Testis (tissue), 3 donors: Measurements from ENCODE around the gene INMT. TPM values are rescaled to one million over a fixed set of nuclear protein-coding genes. Genes with fewer than 3 reads are reported as not detected.

Experiments
- DNase-seq: peaks from one replicate; pipeline ENCODE4 v3.0.0-alpha.2; 2019
- H3K27ac ChIP-seq, 2 donors: fragments of 200-600 bp; sonication (generic); one replicate each; pipeline ENCODE4 v1.5.1; 2019
- H3K27me3 ChIP-seq: fragments of 200-600 bp; sonication (generic); one replicate; pipeline ENCODE4 v1.5.1; 2019
- H3K36me3 ChIP-seq: fragments of 200-600 bp; sonication (generic); one replicate; pipeline ENCODE4 v1.5.1; 2017; ENCODE audit warnings: low read depth; ENCODE audit errors: missing control alignments
- H3K4me1 ChIP-seq: fragments of 200-600 bp; sonication (generic); one replicate; pipeline ENCODE4 v1.5.1; 2019
- H3K4me3 ChIP-seq, 2 donors: fragments of 200-600 bp; sonication (generic); one replicate each; pipeline ENCODE4 v1.5.1; 2017 to 2019
- H3K9me3 ChIP-seq: fragments of 200-600 bp; sonication (generic); one replicate; pipeline ENCODE4 v1.5.1; 2017
- POLR2A ChIP-seq: fragments of 450-650 bp; IDR thresholded peaks from one replicate; pipeline ENCODE4 v1.6.1; 2017; ENCODE audit warnings: antibody characterized with exemption, mild to moderate bottlenecking, moderate library complexity
- WGBS, 2 donors: methylation state at CpG; one replicate each; pipeline ENCODE4 v1.1.5; 2018; 5-methylcytosine and 5-hydroxymethylcytosine counted together
- intact Hi-C: fragments of 100-400 bp; cut with DNase I; formaldehyde crosslinking; loops from one replicate; pipeline ENCODE4 v1.15.1; 2023; ENCODE audit warnings: low total_unique reads
- polyA plus RNA-seq: library from polyadenylated mRNA; stranded (reverse); fragments of 350-450 nt; fragmentation: Illumina TruSeq; extraction: RNeasy Lipid Tissue Mini Kit (QIAGEN cat#74804); gene quantifications from one replicate; pipeline ENCODE4 v1.2.3, GENCODE V29; 2014; ENCODE audit warnings: low read depth, low replicate concordance; ENCODE audit not compliant: insufficient read depth
- total RNA-seq, 2 donors: library from RNA; depleted of rRNA; stranded (reverse); fragments of >200 nt; gene quantifications; one replicate each; pipeline ENCODE4 v1.2.3, GENCODE V29; 2016
- TF ChIP-seq, protein P1 (sequence below), 3 experiments: fragments of 450-650 bp in 2 of 3; fragments of 200-600 bp in 1 of 3; sonication (generic) in 1 of 3; IDR thresholded peaks; one replicate each; pipeline ENCODE4 v1.5.1; 2016 to 2019; ENCODE audit warnings: antibody characterized with exemption in 3 of 3, mild to moderate bottlenecking in 2 of 3, moderate library complexity in 1 of 3

INMT gene
- total and polyA plus RNA-seq, 3 donors from 2014 or later = 31.8 to 68.4 (median 41.2) TPM

DNA sequence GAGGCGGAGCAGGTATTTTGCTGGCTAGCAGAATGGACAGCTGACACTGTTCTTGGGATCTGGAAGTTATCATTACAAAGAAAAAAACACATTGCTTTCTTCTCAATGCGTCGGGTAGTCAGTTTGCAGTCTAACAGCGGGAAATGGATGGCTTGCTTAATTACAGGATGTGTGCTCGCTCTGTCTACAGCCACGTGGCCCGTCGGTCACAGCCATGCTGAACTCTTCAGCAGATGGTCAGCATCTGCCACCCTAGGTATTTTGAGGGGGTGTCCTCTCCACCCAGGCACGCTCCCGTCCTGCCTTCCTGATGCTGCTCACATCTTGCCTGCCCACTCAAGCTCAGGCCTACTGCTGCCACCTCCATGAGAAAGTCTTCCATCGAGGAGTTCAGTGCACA, 20.4 kb upstream of the INMT start:
- no peak for TF ChIP-seq POLR2A
- TF ChIP-seq, protein P1, sequence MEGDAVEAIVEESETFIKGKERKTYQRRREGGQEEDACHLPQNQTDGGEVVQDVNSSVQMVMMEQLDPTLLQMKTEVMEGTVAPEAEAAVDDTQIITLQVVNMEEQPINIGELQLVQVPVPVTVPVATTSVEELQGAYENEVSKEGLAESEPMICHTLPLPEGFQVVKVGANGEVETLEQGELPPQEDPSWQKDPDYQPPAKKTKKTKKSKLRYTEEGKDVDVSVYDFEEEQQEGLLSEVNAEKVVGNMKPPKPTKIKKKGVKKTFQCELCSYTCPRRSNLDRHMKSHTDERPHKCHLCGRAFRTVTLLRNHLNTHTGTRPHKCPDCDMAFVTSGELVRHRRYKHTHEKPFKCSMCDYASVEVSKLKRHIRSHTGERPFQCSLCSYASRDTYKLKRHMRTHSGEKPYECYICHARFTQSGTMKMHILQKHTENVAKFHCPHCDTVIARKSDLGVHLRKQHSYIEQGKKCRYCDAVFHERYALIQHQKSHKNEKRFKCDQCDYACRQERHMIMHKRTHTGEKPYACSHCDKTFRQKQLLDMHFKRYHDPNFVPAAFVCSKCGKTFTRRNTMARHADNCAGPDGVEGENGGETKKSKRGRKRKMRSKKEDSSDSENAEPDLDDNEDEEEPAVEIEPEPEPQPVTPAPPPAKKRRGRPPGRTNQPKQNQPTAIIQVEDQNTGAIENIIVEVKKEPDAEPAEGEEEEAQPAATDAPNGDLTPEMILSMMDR (IDR thresholded peaks at IDR 0.05) = no peak
- WGBS, 2 donors = 77 to 84% methylated on average over 8 to 11 of the region's 11 CpGs
- Histone ChIP-seq H3K27me3 (no peaks in the 10 kb centered on the region), H3K4me1 (no peaks in the 10 kb centered on the region), H3K36me3 (no peaks in the 10 kb centered on the region), H3K4me3 (no peak overlapping the region), H3K27ac (no peak overlapping the region), H3K9me3 (no peaks in the 10 kb centered on the region)
- DNase-seq = no peak
- intact Hi-C loops = loop anchor here (10.0 kb wide), 1 partner anchor 243 kb away; no protein-coding TSS in a partner anchor

DNA sequence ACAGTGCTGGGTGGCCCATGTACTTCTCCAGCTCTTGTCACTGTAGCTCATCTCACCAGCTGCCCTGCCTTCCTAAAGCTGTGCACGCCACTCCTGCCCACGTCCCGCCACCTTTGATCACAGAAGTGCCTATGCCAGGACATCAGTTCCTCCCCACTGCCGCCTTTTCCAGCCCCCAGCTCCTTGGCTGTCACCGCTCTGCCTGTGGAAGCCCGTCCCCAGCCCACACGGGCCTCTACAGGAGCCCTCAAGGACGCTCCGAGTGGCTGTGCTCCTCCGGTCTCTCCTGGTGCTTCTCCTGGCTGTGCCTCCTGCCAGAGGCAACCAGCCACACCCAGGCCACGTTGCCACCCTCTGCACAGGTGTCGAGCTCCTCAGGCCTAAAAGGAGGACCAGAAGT, 19.3 kb upstream of the INMT start:
- TF ChIP-seq, protein P1 (IDR thresholded peaks at IDR 0.05) = no peak
- no peak for TF ChIP-seq POLR2A
- Histone ChIP-seq H3K4me1 (no peaks in the 10 kb centered on the region), H3K4me3 (no peak overlapping the region), H3K9me3 (no peaks in the 10 kb centered on the region), H3K27me3 (no peaks in the 10 kb centered on the region), H3K36me3 (no peaks in the 10 kb centered on the region), H3K27ac (no peak overlapping the region)
- intact Hi-C loops = loop anchor here (10.0 kb wide), 1 partner anchor 242 kb away; no protein-coding TSS in a partner anchor
- DNase-seq = no peak
- 83 to 94% methylated on average over 5 to 12 of the region's 12 CpGs for WGBS, 2 donors

DNA sequence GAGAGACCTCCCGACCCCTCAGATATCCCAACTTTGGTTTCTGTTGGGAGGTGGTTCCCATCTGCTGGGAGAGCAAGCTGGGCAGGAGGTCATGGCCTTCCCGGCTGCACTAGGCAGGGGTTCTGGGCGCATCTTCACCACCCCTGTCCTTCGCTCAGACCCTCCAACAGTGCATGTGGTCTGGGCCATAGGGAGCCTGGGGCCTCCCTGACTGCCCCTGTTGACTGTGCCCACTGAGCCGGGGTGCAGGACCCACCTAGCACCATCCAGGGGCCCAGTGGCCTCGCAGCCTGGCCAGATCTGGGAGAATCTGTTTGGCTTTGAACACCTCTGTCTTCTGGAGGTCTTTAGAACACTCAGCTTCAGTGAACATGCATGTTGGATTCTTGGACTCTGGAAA, 18.7 kb upstream of the INMT start:
- no peaks in the 10 kb centered on the region for H3K27me3 ChIP-seq

DNA sequence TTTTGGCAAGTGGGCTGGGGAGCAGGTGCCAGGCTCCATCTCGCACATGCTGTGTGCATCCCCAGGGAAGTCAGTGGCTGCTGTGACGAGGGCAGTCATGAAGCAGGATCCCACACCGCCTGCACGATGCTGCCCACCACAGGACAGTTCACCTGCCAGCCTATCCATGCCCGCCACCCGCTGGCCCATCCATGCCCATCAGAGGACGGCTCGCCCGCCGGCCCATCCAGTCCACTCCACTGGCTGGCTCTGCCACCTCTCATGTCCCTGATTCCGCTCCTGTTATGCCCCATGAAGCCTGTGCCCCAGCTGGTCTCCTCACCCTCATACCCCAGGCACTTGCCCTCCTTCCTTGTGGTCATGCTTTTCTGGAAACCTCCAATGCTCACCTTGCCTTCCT, 18.2 kb upstream of the INMT start:
- no peak for DNase-seq
- intact Hi-C loops = loop anchor here (10.0 kb wide), 1 partner anchor 241 kb away; no protein-coding TSS in a partner anchor
- WGBS, 2 donors = 94 to 98% methylated on average over 10 to 11 of the region's 11 CpGs
- TF ChIP-seq, protein P1 (IDR thresholded peaks at IDR 0.05) = no peak
- TF ChIP-seq POLR2A = no peak
- H3K4me1 ChIP-seq = no peaks in the 10 kb centered on the region
- no peak overlapping the region for H3K4me3 ChIP-seq
- no peaks in the 10 kb centered on the region for H3K9me3 ChIP-seq
- no peaks in the 10 kb centered on the region for H3K27me3 ChIP-seq
- H3K36me3 ChIP-seq = no peaks in the 10 kb centered on the region
- H3K27ac ChIP-seq = no peak overlapping the region

More for the DNA sequence above, 18.7 kb upstream of the INMT start:
- Histone ChIP-seq H3K36me3 (no peaks in the 10 kb centered on the region), H3K27ac (no peak overlapping the region), H3K4me1 (no peaks in the 10 kb centered on the region), H3K9me3 (no peaks in the 10 kb centered on the region), H3K4me3 (no peak overlapping the region)
- DNase-seq = no peak
- TF ChIP-seq, protein P1 (IDR thresholded peaks at IDR 0.05) = no peak
- no peak for TF ChIP-seq POLR2A
- WGBS, 2 donors = 98 to 100% methylated on average over 1 to 6 of the region's 6 CpGs
- intact Hi-C loops = loop anchor here (10.0 kb wide), 1 partner anchor 242 kb away; no protein-coding TSS in a partner anchor

DNA sequence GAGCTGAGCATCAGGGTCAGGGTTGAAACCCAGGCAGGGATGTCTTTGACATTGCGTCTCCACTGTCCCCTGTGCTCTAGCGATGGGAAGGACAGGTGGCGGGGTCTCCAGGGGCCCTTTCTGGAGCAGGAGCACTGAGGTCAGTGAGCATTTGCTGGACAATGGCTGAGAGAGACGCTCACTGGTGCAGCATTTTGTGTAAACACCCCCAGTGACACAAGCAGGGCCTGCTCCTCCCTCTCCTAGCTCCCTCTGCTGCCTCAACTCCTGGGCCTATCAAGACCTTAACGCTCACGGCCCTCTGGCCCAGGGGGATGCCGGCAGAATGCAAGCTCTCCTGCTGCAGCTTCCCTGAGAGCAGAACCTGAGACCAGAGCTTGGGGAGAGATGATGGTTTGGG, 17.4 kb upstream of the INMT start:
- Histone ChIP-seq H3K36me3 (no peaks in the 10 kb centered on the region), H3K27me3 (no peaks in the 10 kb centered on the region), H3K27ac (no peak overlapping the region), H3K4me3 (no peak overlapping the region), H3K9me3 (no peaks in the 10 kb centered on the region), H3K4me1 (no peaks in the 10 kb centered on the region)
- TF ChIP-seq, protein P1 (IDR thresholded peaks at IDR 0.05) = no peak
- no peak for TF ChIP-seq POLR2A
- no peak for DNase-seq
- WGBS, 2 donors = 80 to 87% methylated on average over 3 to 7 of the region's 7 CpGs
- intact Hi-C loops = loop anchor here (10.0 kb wide), 1 partner anchor 240 kb away; no protein-coding TSS in a partner anchor
